ENCODE measurements around the gene PCDHGC3.

GRCh38 chr5:141501761-141502160, 26.0 kb downstream of the PCDHGC3 start:
- no peak for TF ChIP-seq CTCF (IDR thresholded peaks at IDR 0.05)
- TF ChIP-seq POLR2A (IDR thresholded peaks at IDR 0.05): no peak

Data from adrenal gland (tissue), 5 donors.